ENCODE data around the gene B3GNT4.

DNA sequence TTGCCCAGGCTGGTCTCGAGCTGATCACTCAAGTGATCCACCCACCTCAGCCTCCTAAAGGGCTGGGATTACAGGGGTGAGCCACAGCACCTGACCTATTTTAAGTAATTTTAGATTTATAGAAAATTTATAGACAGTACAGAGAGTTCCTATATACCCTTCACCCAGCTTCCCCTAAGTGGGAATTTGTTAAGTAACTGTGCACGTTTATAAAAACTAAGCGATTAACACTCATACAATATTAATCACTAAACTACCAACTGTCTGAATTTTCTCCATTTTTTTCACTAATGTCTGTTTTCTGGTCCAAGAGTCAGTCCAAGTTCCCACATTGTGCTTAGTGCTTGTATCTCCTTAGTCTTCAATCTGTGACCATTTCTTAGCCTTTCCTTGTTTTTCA lies 35.0 kb upstream of the B3GNT4 start:
- TF ChIP-seq, protein P1, sequence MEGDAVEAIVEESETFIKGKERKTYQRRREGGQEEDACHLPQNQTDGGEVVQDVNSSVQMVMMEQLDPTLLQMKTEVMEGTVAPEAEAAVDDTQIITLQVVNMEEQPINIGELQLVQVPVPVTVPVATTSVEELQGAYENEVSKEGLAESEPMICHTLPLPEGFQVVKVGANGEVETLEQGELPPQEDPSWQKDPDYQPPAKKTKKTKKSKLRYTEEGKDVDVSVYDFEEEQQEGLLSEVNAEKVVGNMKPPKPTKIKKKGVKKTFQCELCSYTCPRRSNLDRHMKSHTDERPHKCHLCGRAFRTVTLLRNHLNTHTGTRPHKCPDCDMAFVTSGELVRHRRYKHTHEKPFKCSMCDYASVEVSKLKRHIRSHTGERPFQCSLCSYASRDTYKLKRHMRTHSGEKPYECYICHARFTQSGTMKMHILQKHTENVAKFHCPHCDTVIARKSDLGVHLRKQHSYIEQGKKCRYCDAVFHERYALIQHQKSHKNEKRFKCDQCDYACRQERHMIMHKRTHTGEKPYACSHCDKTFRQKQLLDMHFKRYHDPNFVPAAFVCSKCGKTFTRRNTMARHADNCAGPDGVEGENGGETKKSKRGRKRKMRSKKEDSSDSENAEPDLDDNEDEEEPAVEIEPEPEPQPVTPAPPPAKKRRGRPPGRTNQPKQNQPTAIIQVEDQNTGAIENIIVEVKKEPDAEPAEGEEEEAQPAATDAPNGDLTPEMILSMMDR (IDR thresholded peaks at IDR 0.05; ENCODE audit: insufficient read depth, low read length, poor library complexity, severe bottlenecking) = no peak
- no peak for TF ChIP-seq EZH2phosphoT487 (conservative IDR thresholded peaks at IDR 0.05; ENCODE audit: low read length)
